ENCODE results near the gene CDH23.

CDH23 gene

DNA sequence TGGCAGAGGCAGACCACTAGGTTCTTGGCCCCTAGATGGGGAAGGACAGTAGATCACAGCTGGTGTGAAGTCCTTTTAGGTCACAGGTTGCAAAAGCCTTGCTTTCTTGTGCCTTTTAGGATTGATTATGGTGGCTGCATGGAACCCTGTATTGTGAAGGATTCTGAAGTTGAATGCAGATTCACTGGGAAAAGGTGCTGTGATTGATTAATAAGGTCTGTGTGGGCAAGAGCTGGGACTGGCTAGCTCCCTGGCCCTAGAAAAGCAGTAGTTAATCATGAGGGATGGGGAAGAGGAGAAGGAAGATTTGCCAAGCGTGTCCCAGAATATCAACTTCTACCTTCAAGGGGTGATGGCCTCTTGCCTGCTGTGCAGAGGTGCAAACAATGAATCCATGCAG, 105.5 kb downstream of the CDH23 start:
- DNase-seq (ENCODE audit: low read depth, low spot score): no peak
- H3K4me3 ChIP-seq (ENCODE audit: low read depth, low read length): no peak overlapping the region
- CTCF ChIA-PET: no interaction called here
- TF ChIP-seq, protein P1, sequence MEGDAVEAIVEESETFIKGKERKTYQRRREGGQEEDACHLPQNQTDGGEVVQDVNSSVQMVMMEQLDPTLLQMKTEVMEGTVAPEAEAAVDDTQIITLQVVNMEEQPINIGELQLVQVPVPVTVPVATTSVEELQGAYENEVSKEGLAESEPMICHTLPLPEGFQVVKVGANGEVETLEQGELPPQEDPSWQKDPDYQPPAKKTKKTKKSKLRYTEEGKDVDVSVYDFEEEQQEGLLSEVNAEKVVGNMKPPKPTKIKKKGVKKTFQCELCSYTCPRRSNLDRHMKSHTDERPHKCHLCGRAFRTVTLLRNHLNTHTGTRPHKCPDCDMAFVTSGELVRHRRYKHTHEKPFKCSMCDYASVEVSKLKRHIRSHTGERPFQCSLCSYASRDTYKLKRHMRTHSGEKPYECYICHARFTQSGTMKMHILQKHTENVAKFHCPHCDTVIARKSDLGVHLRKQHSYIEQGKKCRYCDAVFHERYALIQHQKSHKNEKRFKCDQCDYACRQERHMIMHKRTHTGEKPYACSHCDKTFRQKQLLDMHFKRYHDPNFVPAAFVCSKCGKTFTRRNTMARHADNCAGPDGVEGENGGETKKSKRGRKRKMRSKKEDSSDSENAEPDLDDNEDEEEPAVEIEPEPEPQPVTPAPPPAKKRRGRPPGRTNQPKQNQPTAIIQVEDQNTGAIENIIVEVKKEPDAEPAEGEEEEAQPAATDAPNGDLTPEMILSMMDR (IDR thresholded peaks at IDR 0.05; ENCODE audit: insufficient read depth, low read length, missing control alignments): no peak
- POLR2A ChIA-PET: no interaction called here

DNA sequence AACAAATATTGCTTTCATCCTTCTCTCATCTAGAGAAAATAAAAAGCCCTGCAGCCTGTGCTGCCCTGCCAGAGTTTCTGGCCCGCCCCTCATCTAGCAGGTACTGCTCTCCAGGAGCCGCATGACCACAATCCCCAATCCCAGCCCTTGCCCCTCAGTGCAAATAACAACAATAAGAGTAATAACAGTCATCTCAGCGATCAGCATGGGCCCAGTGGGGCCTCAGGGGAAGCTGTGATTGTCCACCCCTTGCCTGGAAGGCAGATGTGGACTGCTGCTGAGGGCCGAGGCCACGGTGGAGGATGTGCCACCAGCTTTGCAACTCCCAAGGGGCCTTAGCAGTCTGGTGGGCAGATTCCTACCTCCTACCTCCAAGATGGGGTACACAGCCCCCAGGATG, 106.1 kb downstream of the CDH23 start:
- DNase-seq (ENCODE audit: low read depth, low spot score): no peak
- TF ChIP-seq, protein P1 (IDR thresholded peaks at IDR 0.05; ENCODE audit: insufficient read depth, low read length, missing control alignments): no peak
- H3K4me3 ChIP-seq (ENCODE audit: low read depth, low read length): no peak overlapping the region
- CTCF ChIA-PET: no interaction called here
- POLR2A ChIA-PET: no interaction called here

DNA sequence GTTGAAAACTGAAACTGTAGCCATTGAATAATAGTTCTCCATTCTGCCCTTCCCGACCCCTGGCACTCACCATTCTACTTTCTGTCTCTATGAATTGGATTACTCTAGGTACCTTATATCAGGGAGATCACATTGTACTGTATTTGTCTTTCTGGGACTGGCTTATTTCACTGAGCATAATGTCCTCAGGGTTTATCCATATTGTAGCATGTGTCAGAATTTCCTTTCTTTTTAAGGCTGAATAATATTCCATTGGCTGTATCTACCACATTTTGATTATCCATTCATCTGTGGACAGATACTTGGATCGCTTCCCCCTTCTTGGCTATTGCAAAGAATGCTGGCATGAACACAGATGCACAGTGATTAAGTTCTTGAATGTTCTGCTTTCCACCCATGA, 107.4 kb downstream of the CDH23 start:
- no peak for DNase-seq (ENCODE audit: low read depth, low spot score)
- TF ChIP-seq, protein P1 (IDR thresholded peaks at IDR 0.05; ENCODE audit: insufficient read depth, low read length, missing control alignments): no peak
- ChIA-PET CTCF (no interaction called here), POLR2A (no interaction called here)
- no peak overlapping the region for H3K4me3 ChIP-seq (ENCODE audit: low read depth, low read length)

DNA sequence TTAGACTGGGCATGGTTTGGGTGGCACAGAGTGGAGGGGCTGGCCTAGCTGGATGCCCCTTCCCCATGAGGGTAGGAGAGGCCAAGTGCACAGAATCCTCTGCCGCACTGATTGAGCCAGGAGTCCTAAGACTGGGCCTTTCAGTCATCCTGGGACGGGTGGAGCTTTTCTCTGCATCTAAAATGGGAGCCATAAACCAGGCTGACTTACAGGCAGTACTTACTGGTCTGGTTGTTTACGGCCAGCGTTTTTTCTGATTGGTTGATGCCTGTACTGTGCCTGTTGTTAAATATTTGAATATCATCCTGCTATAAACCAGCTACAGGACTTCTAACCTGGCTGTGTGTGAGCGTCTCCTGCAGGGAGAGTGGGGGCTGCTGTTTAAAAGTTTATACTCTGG, 107.8 kb downstream of the CDH23 start:
- no peak overlapping the region for H3K4me3 ChIP-seq (ENCODE audit: low read depth, low read length)
- POLR2A ChIA-PET: no interaction called here
- DNase-seq (ENCODE audit: low read depth, low spot score): no peak
- TF ChIP-seq, protein P1 (IDR thresholded peaks at IDR 0.05; ENCODE audit: insufficient read depth, low read length, missing control alignments): no peak
- CTCF ChIA-PET: no interaction called here

DNA sequence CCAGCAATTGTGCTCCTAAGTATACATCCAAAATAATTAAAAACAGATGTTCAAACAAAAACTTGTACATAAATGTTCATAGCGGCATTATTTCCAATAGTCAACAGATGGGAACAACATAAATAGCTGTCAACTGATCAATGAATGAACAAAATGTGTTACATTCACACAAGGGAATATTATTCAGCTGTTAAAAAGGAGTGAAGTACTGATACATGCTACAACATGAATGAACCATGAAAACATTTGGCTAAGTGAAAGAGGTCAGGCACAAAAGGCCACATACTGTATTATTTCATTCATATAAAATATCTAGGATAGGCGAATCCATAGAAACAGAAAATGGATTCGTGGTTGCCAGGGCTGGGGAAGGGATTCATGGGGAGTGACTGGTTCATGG, 109.1 kb downstream of the CDH23 start:
- ChIA-PET CTCF (no interaction called here), POLR2A (no interaction called here)
- TF ChIP-seq, protein P1 (IDR thresholded peaks at IDR 0.05; ENCODE audit: insufficient read depth, low read length, missing control alignments): no peak
- no peak for DNase-seq (ENCODE audit: low read depth, low spot score)
- H3K4me3 ChIP-seq (ENCODE audit: low read depth, low read length): no peak overlapping the region

DNA sequence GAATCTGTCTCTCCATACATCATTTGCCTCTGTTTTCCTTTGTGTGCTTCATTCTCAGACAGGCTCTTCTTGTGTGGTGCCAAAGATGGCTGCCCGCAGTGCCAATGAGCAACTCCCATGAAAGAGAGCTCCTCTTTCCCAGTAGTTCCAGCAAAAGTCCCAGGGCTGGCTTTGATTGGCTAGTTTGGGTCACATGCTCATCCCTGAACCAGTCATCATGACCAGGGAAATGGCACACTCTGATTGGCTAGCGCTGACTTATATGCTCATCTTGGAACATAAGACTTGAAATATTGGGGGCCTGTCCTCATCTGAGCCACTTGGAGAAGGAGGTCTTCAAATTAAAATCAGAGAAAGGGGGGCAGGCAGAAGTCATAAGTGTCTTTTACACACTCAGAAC, 112.7 kb downstream of the CDH23 start:
- H3K4me3 ChIP-seq (ENCODE audit: low read depth, low read length): no peak overlapping the region
- no peak for DNase-seq (ENCODE audit: low read depth, low spot score)
- CTCF ChIA-PET: interaction anchor here (1.7 kb wide), 1 partner anchor 23 kb away, joined by 4 read pairs; no protein-coding TSS in a partner anchor
- POLR2A ChIA-PET: no interaction called here
- TF ChIP-seq, protein P1 (IDR thresholded peaks at IDR 0.05; ENCODE audit: insufficient read depth, low read length, missing control alignments): no peak
